GM15510 (cell line): ENCODE data around the gene PIGU.

Source experiments
- POLR2A ChIP-seq: IDR thresholded peaks from 3 replicates; pipeline ENCODE4 v1.6.1; 2011; ENCODE audit warnings: borderline replicate concordance; ENCODE audit not compliant: insufficient read length; ENCODE audit errors: extremely low read depth

PIGU gene

GRCh38 chr20:34544109-34544796 is 132.6 kb downstream of the PIGU start:
- TF ChIP-seq POLR2A = no peak

- no peak for TF ChIP-seq POLR2A
These were observed 133.3 kb downstream of the PIGU start for GRCh38 chr20:34543463-34544056.

GRCh38 chr20:34542439-34542838 is 134.5 kb downstream of the PIGU start:
- no peak for TF ChIP-seq POLR2A

- no peak for TF ChIP-seq POLR2A
These were observed 135.0 kb downstream of the PIGU start for GRCh38 chr20:34541917-34542316.

- no peak for TF ChIP-seq POLR2A
These were observed 135.5 kb downstream of the PIGU start for GRCh38 chr20:34541264-34541901.

GRCh38 chr20:34540596-34541263 is 136.2 kb downstream of the PIGU start:
- TF ChIP-seq POLR2A = no peak

- TF ChIP-seq POLR2A = no peak
These were observed 137.1 kb downstream of the PIGU start for GRCh38 chr20:34539756-34540155.

GRCh38 chr20:34538671-34539123 is 138.2 kb downstream of the PIGU start:
- no peak for TF ChIP-seq POLR2A

- TF ChIP-seq POLR2A = no peak
These were observed 139.2 kb downstream of the PIGU start for GRCh38 chr20:34537651-34538050.

GRCh38 chr20:34536798-34537394 is 140.0 kb downstream of the PIGU start:
- TF ChIP-seq POLR2A = no peak

GRCh38 chr20:34535857-34536256 is 141.0 kb downstream of the PIGU start:
- TF ChIP-seq POLR2A = no peak

- TF ChIP-seq POLR2A = no peak
These were observed 141.5 kb downstream of the PIGU start for GRCh38 chr20:34535301-34535840.

- no peak for TF ChIP-seq POLR2A
These were observed 142.3 kb downstream of the PIGU start for GRCh38 chr20:34534391-34535165.

GRCh38 chr20:34532756-34533155 is 144.1 kb downstream of the PIGU start:
- no peak for TF ChIP-seq POLR2A

GRCh38 chr20:34532320-34532719 is 144.6 kb downstream of the PIGU start:
- TF ChIP-seq POLR2A = no peak
